ENCODE results near the gene KRTAP2-1. TPM values are rescaled to one million over a fixed set of nuclear protein-coding genes. Genes with fewer than 3 reads are reported as not detected.
"Not testable (repeated sequence)": the region's sequence is repeated elsewhere in the genome, so short reads cannot be mapped to it uniquely, and the experiment has no call there.

KRTAP2-1 gene
- total RNA-seq, 2 experiments from 2014 or later = not detected

- ChIA-PET CTCF (ENCODE audit: unreplicated experiment) (no interaction called here), POLR2A (no interaction called here)
- intact Hi-C loops (cut with micrococcal nuclease; ENCODE audit: unreplicated experiment) = no loop called here
- Histone ChIP-seq H3K36me3 (ENCODE audit: insufficient read depth, low read length) (no peaks in the 10 kb centered on the region), H3K4me2 (ENCODE audit: low read length) (no peak overlapping the region), H3K4me1 (ENCODE audit: insufficient read depth, low read length, poor library complexity, severe bottlenecking) (no peaks in the 10 kb centered on the region), H3K79me2 (ENCODE audit: insufficient read depth, low read depth, low read length) (no peaks in the 10 kb centered on the region), H3K9me3 (ENCODE audit: low read length) (no peaks in the 10 kb centered on the region), H3K4me3 (ENCODE audit: low read depth, low read length, poor library complexity, severe bottlenecking) (no peak overlapping the region), H3K27ac (ENCODE audit: low read depth, low read length, poor library complexity, severe bottlenecking) (no peak overlapping the region), H2AFZ (ENCODE audit: low read length) (no peak overlapping the region), H4K20me1 (ENCODE audit: insufficient read depth, low read length) (no peaks in the 10 kb centered on the region), H3K9me2 (ENCODE audit: insufficient read depth, low read length) (no peaks in the 10 kb centered on the region)
- TF ChIP-seq EZH2phosphoT487 (IDR thresholded peaks at IDR 0.05; ENCODE audit: borderline replicate concordance, low read depth, low read length) = no peak
- TF ChIP-seq, protein P1, sequence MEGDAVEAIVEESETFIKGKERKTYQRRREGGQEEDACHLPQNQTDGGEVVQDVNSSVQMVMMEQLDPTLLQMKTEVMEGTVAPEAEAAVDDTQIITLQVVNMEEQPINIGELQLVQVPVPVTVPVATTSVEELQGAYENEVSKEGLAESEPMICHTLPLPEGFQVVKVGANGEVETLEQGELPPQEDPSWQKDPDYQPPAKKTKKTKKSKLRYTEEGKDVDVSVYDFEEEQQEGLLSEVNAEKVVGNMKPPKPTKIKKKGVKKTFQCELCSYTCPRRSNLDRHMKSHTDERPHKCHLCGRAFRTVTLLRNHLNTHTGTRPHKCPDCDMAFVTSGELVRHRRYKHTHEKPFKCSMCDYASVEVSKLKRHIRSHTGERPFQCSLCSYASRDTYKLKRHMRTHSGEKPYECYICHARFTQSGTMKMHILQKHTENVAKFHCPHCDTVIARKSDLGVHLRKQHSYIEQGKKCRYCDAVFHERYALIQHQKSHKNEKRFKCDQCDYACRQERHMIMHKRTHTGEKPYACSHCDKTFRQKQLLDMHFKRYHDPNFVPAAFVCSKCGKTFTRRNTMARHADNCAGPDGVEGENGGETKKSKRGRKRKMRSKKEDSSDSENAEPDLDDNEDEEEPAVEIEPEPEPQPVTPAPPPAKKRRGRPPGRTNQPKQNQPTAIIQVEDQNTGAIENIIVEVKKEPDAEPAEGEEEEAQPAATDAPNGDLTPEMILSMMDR (conservative IDR thresholded peaks at IDR 0.05; ENCODE audit: low read length) = no peak
- DNase-seq (ENCODE audit: low spot score) = no peak
- BruUV-seq (replicated peaks) = no TSS peak
Measured at GRCh38 chr17:41063449-41063848, 16.3 kb upstream of the KRTAP2-1 start.

GRCh38 chr17:41061964-41062363 lies 14.8 kb upstream of the KRTAP2-1 start:
- Histone ChIP-seq H3K4me3 (ENCODE audit: low read depth, low read length, poor library complexity, severe bottlenecking) (no peak overlapping the region), H4K20me1 (ENCODE audit: insufficient read depth, low read length) (no peaks in the 10 kb centered on the region), H3K9me3 (ENCODE audit: low read length) (no peaks in the 10 kb centered on the region), H3K79me2 (ENCODE audit: insufficient read depth, low read depth, low read length) (no peaks in the 10 kb centered on the region), H3K9me2 (ENCODE audit: insufficient read depth, low read length) (no peaks in the 10 kb centered on the region), H3K4me1 (ENCODE audit: insufficient read depth, low read length, poor library complexity, severe bottlenecking) (no peaks in the 10 kb centered on the region), H2AFZ (ENCODE audit: low read length) (no peak overlapping the region), H3K27ac (ENCODE audit: low read depth, low read length, poor library complexity, severe bottlenecking) (no peak overlapping the region), H3K36me3 (ENCODE audit: insufficient read depth, low read length) (no peaks in the 10 kb centered on the region), H3K4me2 (ENCODE audit: low read length) (no peak overlapping the region)
- ChIA-PET POLR2A (no interaction called here), CTCF (ENCODE audit: unreplicated experiment) (interaction anchor here (0.6 kb wide), 1 partner anchor 116 kb away, joined by 3 read pairs; the partner anchor contains the start of gene KRTAP4-2)
- BruUV-seq (replicated peaks) = no TSS peak
- TF ChIP-seq EZH2phosphoT487 (IDR thresholded peaks at IDR 0.05; ENCODE audit: borderline replicate concordance, low read depth, low read length) = no peak
- TF ChIP-seq, protein P1 (conservative IDR thresholded peaks at IDR 0.05; ENCODE audit: low read length) = no peak
- intact Hi-C loops (cut with micrococcal nuclease; ENCODE audit: unreplicated experiment) = no loop called here
- DNase-seq (ENCODE audit: low spot score) = no peak

DNA sequence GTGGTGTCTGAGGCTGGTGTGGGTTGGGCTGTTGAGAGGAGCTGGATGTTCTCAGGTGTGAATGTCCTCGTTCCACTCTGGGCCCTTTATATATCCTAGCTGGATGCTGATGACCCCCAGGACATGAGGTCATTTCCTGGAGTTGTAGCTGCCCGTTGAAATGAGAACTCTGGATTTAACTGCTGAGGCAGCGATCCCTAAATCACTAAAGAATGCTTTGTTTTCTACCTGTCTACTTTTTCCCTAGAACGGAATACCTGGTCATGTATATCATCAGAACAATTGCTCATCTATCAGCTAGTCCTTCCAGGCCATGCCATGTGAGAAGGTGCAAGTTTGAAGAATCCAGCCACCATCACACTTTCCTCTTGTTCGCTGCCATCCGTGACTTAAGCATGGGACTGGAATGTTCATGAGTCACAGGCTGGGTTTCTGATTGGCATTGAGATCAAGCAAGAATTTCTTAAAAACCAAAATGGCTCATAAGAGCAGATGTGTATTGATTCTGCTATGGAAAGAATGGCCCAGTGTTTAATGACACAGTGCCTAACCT lies 13.0 kb upstream of the KRTAP2-1 start, which contains the start of gene KRTAP2-3:
KRTAP2-3 (minus strand) TSS at position 63 of the 553 bp plus-strand sequence. CDS start 64 bp downstream, outside the sequence.
- H2AFZ ChIP-seq (ENCODE audit: low read length) = no peak within 1 kb of the TSS
- DNase-seq (ENCODE audit: low spot score) = no peak
- no TSS peak for BruUV-seq (replicated peaks)
- TF ChIP-seq, protein P1 (conservative IDR thresholded peaks at IDR 0.05; ENCODE audit: low read length) = no peak
- TF ChIP-seq EZH2phosphoT487 (IDR thresholded peaks at IDR 0.05; ENCODE audit: borderline replicate concordance, low read depth, low read length) = no peak
- no peaks in the 10 kb centered on the region for H3K36me3 ChIP-seq (ENCODE audit: insufficient read depth, low read length)
- CTCF ChIA-PET (ENCODE audit: unreplicated experiment) = no interaction called here
- no peak within 1 kb of the TSS for H3K4me2 ChIP-seq (ENCODE audit: low read length)
- no peak within 1 kb of the TSS for H3K4me3 ChIP-seq (ENCODE audit: low read depth, low read length, poor library complexity, severe bottlenecking)
- no peaks in the 10 kb centered on the region for H3K9me2 ChIP-seq (ENCODE audit: insufficient read depth, low read length)
- POLR2A ChIA-PET = no interaction called here
- H3K4me1 ChIP-seq (ENCODE audit: insufficient read depth, low read length, poor library complexity, severe bottlenecking) = no peaks in the 10 kb centered on the region
- H3K9me3 ChIP-seq (ENCODE audit: low read length) = no peaks in the 10 kb centered on the region
- H3K79me2 ChIP-seq (ENCODE audit: insufficient read depth, low read depth, low read length) = no peaks in the 10 kb centered on the region
- intact Hi-C loops (cut with micrococcal nuclease; ENCODE audit: unreplicated experiment) = no loop called here
- no peaks in the 10 kb centered on the region for H4K20me1 ChIP-seq (ENCODE audit: insufficient read depth, low read length)
- H3K27ac ChIP-seq (ENCODE audit: low read depth, low read length, poor library complexity, severe bottlenecking) = no peak within 1 kb of the TSS

DNA sequence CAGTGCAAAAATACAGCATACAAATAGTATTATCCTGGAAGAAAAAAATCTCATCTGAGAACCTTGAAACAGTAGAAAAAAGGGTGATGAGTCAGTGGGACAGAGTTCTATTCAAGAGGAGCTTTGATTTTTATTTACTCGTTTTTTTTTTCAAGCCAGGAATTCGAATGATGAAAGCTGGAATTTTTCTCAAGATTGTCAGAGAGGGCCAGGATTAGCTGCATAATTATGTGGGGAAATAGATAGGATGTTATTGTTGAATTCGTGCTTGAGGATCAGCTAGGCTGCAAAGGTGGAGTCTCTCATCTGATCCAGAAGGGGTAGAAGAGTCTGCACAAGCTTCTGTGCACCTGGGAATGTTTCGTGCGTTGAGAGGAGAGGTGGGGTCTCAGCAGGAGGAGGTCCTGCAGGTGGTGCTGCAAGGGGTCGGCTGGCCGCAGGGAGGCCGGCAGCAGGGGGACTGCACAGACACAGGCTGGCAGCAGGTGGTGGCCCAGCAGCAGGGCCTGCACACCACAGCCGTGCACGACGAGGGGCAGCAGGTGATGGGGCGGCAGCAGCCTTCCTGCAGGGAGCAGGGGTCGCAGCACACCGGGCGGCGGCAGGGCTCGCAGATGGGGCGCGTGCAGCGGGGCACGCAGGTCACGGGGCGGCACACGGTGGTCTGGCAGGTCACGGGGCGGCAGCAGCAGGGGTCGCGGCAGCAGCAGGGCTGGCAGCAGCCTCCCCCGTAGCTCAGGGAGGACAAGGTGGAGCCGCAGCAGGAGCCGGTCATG lies 12.3 kb upstream of the KRTAP2-1 start:
- H3K9me3 ChIP-seq (ENCODE audit: low read length); H3K79me2 ChIP-seq (ENCODE audit: insufficient read depth, low read depth, low read length); H2AFZ ChIP-seq (ENCODE audit: low read length); DNase-seq (ENCODE audit: low spot score); H3K9me2 ChIP-seq (ENCODE audit: insufficient read depth, low read length); H3K36me3 ChIP-seq (ENCODE audit: insufficient read depth, low read length); CTCF ChIA-PET (ENCODE audit: unreplicated experiment); H3K4me2 ChIP-seq (ENCODE audit: low read length); H4K20me1 ChIP-seq (ENCODE audit: insufficient read depth, low read length); H3K27ac ChIP-seq (ENCODE audit: low read depth, low read length, poor library complexity, severe bottlenecking); intact Hi-C loops (cut with micrococcal nuclease; ENCODE audit: unreplicated experiment); H3K4me3 ChIP-seq (ENCODE audit: low read depth, low read length, poor library complexity, severe bottlenecking); H3K4me1 ChIP-seq (ENCODE audit: insufficient read depth, low read length, poor library complexity, severe bottlenecking); BruUV-seq (replicated peaks): not testable (repeated sequence)
- POLR2A ChIA-PET = interaction anchor here (0.6 to 0.7 kb wide), 2 partner anchors 16 to 283 kb away, joined by 3 to 4 read pairs; no protein-coding TSS in a partner anchor
